HEK293 (cell line): Measurements from ENCODE around the gene SLC23A3.

Experiments used
- FEZF1 ChIP-seq: fragments of 450-650 bp; formaldehyde crosslinking; IDR thresholded peaks from 2 replicates; pipeline ENCODE4 v1.5.1; 2016; ENCODE audit warnings: missing biosample characterization, missing genetic modification characterization
- GFI1B ChIP-seq: fragments of 450-650 bp; formaldehyde crosslinking; IDR thresholded peaks from 2 replicates; pipeline ENCODE4 v1.5.1; 2016; ENCODE audit warnings: missing biosample characterization, missing genetic modification characterization
- GLIS2 ChIP-seq: fragments of 450-650 bp; formaldehyde crosslinking; IDR thresholded peaks from 2 replicates; pipeline ENCODE4 v1.5.1; 2016; ENCODE audit warnings: missing biosample characterization, missing genetic modification characterization
- KLF16 ChIP-seq: fragments of 450-650 bp; formaldehyde crosslinking; IDR thresholded peaks from 2 replicates; pipeline ENCODE4 v1.5.1; 2017; ENCODE audit warnings: missing biosample characterization, missing genetic modification characterization
- MYNN ChIP-seq: fragments of 450-650 bp; formaldehyde crosslinking; IDR thresholded peaks from 2 replicates; pipeline ENCODE4 v1.5.1; 2016; ENCODE audit warnings: missing biosample characterization, missing genetic modification characterization, borderline replicate concordance
- MZF1 ChIP-seq: fragments of 450-650 bp; formaldehyde crosslinking; IDR thresholded peaks from 2 replicates; pipeline ENCODE4 v1.5.1; 2017; ENCODE audit warnings: missing biosample characterization, missing genetic modification characterization, borderline replicate concordance
- OVOL3 ChIP-seq: fragments of 450-650 bp; formaldehyde crosslinking; IDR thresholded peaks from 2 replicates; pipeline ENCODE4 v1.5.1; 2016; ENCODE audit warnings: missing biosample characterization, missing genetic modification characterization
- PRDM10 ChIP-seq: fragments of 450-650 bp; formaldehyde crosslinking; IDR thresholded peaks from 2 replicates; pipeline ENCODE4 v1.5.1; 2016; ENCODE audit warnings: missing biosample characterization, missing genetic modification characterization
- SETDB1 ChIP-seq: IDR thresholded peaks from one replicate; pipeline ENCODE4 v1.6.1; 2017; ENCODE audit warnings: mild to moderate bottlenecking, low read length, moderate library complexity, mixed read lengths; ENCODE audit not compliant: insufficient read length
- ZBTB21 ChIP-seq: fragments of 450-650 bp; formaldehyde crosslinking; IDR thresholded peaks from 2 replicates; pipeline ENCODE4 v1.5.1; 2017; ENCODE audit warnings: missing biosample characterization, missing genetic modification characterization
- ZEB2 ChIP-seq: fragments of 450-650 bp; formaldehyde crosslinking; IDR thresholded peaks from 2 replicates; pipeline ENCODE4 v1.5.1; 2016; ENCODE audit warnings: missing biosample characterization, missing genetic modification characterization
- ZFP3 ChIP-seq: fragments of 450-650 bp; formaldehyde crosslinking; IDR thresholded peaks from 2 replicates; pipeline ENCODE4 v1.5.1; 2016; ENCODE audit warnings: low read depth, missing biosample characterization, missing genetic modification characterization
- ZNF112 ChIP-seq: fragments of 450-650 bp; formaldehyde crosslinking; IDR thresholded peaks from 2 replicates; pipeline ENCODE4 v1.5.0; 2017; ENCODE audit warnings: missing biosample characterization, missing genetic modification characterization
- ZNF121 ChIP-seq: fragments of 450-650 bp; formaldehyde crosslinking; IDR thresholded peaks from 2 replicates; pipeline ENCODE4 v1.5.1; 2016; ENCODE audit warnings: missing biosample characterization, missing genetic modification characterization
- ZNF157 ChIP-seq: fragments of 450-650 bp; formaldehyde crosslinking; IDR thresholded peaks from 2 replicates; pipeline ENCODE4 v1.5.1; 2016; ENCODE audit warnings: missing biosample characterization, missing genetic modification characterization
- ZNF223 ChIP-seq: fragments of 450-650 bp; formaldehyde crosslinking; IDR thresholded peaks from 2 replicates; pipeline ENCODE4 v1.5.1; 2016; ENCODE audit warnings: missing biosample characterization, missing genetic modification characterization
- ZNF324 ChIP-seq: fragments of 450-650 bp; formaldehyde crosslinking; IDR thresholded peaks from 2 replicates; pipeline ENCODE4 v1.5.1; 2016; ENCODE audit warnings: missing biosample characterization, missing genetic modification characterization
- ZNF350 ChIP-seq: fragments of 450-650 bp; formaldehyde crosslinking; IDR thresholded peaks from 2 replicates; pipeline ENCODE4 v1.5.0; 2017; ENCODE audit warnings: missing biosample characterization, mild to moderate bottlenecking, missing genetic modification characterization
- ZNF394 ChIP-seq: fragments of 450-650 bp; formaldehyde crosslinking; IDR thresholded peaks from 2 replicates; pipeline ENCODE4 v1.5.1; 2016; ENCODE audit warnings: missing biosample characterization, missing genetic modification characterization, mild to moderate bottlenecking, moderate library complexity, borderline replicate concordance
- ZNF423 ChIP-seq: fragments of 450-650 bp; formaldehyde crosslinking; IDR thresholded peaks from 2 replicates; pipeline ENCODE4 v1.5.1; 2016; ENCODE audit warnings: missing biosample characterization, missing genetic modification characterization
- ZNF426 ChIP-seq: fragments of 450-650 bp; formaldehyde crosslinking; IDR thresholded peaks from 2 replicates; pipeline ENCODE4 v1.5.1; 2017; ENCODE audit warnings: missing biosample characterization, missing genetic modification characterization, mild to moderate bottlenecking, inconsistent platforms, moderate library complexity
- ZNF433 ChIP-seq: fragments of 450-650 bp; formaldehyde crosslinking; IDR thresholded peaks from 2 replicates; pipeline ENCODE4 v1.5.1; 2016; ENCODE audit warnings: missing biosample characterization, missing genetic modification characterization, low read depth
- ZNF521 ChIP-seq: fragments of 450-650 bp; formaldehyde crosslinking; IDR thresholded peaks from 2 replicates; pipeline ENCODE4 v1.5.1; 2017; ENCODE audit warnings: missing biosample characterization, mild to moderate bottlenecking, missing genetic modification characterization
- ZNF555 ChIP-seq: fragments of 450-650 bp; formaldehyde crosslinking; conservative IDR thresholded peaks from 2 replicates; pipeline ENCODE4 v1.5.1; 2017; ENCODE audit warnings: missing biosample characterization, mild to moderate bottlenecking, missing genetic modification characterization, inconsistent platforms
- ZNF610 ChIP-seq: fragments of 450-650 bp; formaldehyde crosslinking; IDR thresholded peaks from 2 replicates; pipeline ENCODE4 v1.5.1; 2016; ENCODE audit warnings: missing biosample characterization, missing genetic modification characterization, borderline replicate concordance
- ZNF654 ChIP-seq: fragments of 450-650 bp; formaldehyde crosslinking; IDR thresholded peaks from 2 replicates; pipeline ENCODE4 v1.5.1; 2016; ENCODE audit warnings: low read depth, missing biosample characterization, missing genetic modification characterization
- ZNF660 ChIP-seq: fragments of 450-650 bp; IDR thresholded peaks from 2 replicates; pipeline ENCODE4 v1.5.1; 2018; ENCODE audit warnings: missing biosample characterization, mild to moderate bottlenecking, missing genetic modification characterization
- ZNF670 ChIP-seq: fragments of 450-650 bp; formaldehyde crosslinking; IDR thresholded peaks from 2 replicates; pipeline ENCODE4 v1.5.1; 2016; ENCODE audit warnings: missing biosample characterization, missing genetic modification characterization, low read depth
- ZNF677 ChIP-seq: fragments of 450-650 bp; IDR thresholded peaks from 2 replicates; pipeline ENCODE4 v1.5.0; 2018; ENCODE audit warnings: missing biosample characterization, mild to moderate bottlenecking, missing genetic modification characterization, moderate library complexity
- ZNF785 ChIP-seq: fragments of 450-650 bp; formaldehyde crosslinking; IDR thresholded peaks from 2 replicates; pipeline ENCODE4 v1.5.1; 2016; ENCODE audit warnings: missing biosample characterization, missing genetic modification characterization
- ZNF830 ChIP-seq: fragments of 450-650 bp; IDR thresholded peaks from 2 replicates; pipeline ENCODE4 v1.5.0; 2018; ENCODE audit warnings: missing biosample characterization, missing genetic modification characterization, low read depth, mild to moderate bottlenecking, moderate library complexity
- TF ChIP-seq, protein P1 (sequence below): fragments of 450-650 bp; formaldehyde crosslinking; IDR thresholded peaks from 2 replicates; pipeline ENCODE4 v1.5.1; 2016; ENCODE audit warnings: missing biosample characterization, missing genetic modification characterization
- TF ChIP-seq, protein P2 (sequence below): fragments of 450-650 bp; formaldehyde crosslinking; IDR thresholded peaks from 2 replicates; pipeline ENCODE4 v1.5.1; 2016; ENCODE audit warnings: missing biosample characterization, missing genetic modification characterization
- TF ChIP-seq, protein P3 (sequence below): fragments of 450-650 bp; formaldehyde crosslinking; IDR thresholded peaks from 2 replicates; pipeline ENCODE4 v1.5.1; 2017; ENCODE audit warnings: missing biosample characterization, missing genetic modification characterization

The SLC23A3 gene

GRCh38 chr2:219218732-219219701, 49.2 kb upstream of the SLC23A3 start, which contains the start of gene ABCB6 (continued):
- no peak for TF ChIP-seq ZFP3 (tag by site-specific recombination)
- no peak for TF ChIP-seq ZNF426 (tag by site-specific recombination)
- TF ChIP-seq OVOL3 (tag by site-specific recombination), result no peak
- TF ChIP-seq MZF1 (tag by site-specific recombination), result no peak
- TF ChIP-seq ZNF112 (tag by site-specific recombination), result no peak
- TF ChIP-seq, protein P1, sequence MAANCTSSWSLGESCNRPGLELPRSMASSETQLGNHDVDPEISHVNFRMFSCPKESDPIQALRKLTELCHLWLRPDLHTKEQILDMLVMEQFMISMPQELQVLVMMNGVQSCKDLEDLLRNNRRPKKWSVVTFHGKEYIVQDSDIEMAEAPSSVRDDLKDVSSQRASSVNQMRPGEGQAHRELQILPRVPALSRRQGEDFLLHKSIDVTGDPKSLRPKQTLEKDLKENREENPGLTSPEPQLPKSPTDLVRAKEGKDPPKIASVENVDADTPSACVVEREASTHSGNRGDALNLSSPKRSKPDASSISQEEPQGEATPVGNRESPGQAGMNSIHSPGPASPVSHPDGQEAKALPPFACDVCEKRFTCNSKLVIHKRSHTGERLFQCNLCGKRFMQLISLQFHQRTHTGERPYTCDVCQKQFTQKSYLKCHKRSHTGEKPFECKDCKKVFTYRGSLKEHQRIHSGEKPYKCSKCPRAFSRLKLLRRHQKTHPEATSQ, result no peak
- TF ChIP-seq ZBTB21 (tag by site-specific recombination), result no peak
- peak; percentile 95 for TF ChIP-seq ZNF223 (tag by site-specific recombination)
- TF ChIP-seq MYNN (tag by site-specific recombination), result no peak
- TF ChIP-seq ZNF654, result no peak
- TF ChIP-seq ZNF121, result no peak
- no peak for TF ChIP-seq ZNF350 (tag by site-specific recombination)
- peak; percentile 66; the same call in 1 of the 2 replicates for TF ChIP-seq KLF16 (tag by site-specific recombination)
- no peak for TF ChIP-seq ZEB2
- TF ChIP-seq SETDB1, result no peak
- no peak for TF ChIP-seq PRDM10 (tag by site-specific recombination)
- no peak for TF ChIP-seq ZNF830
- no peak for TF ChIP-seq ZNF670 (tag by site-specific recombination)
- no peak for TF ChIP-seq FEZF1 (tag by site-specific recombination)
- no peak for TF ChIP-seq ZNF394 (tag by site-specific recombination)
- TF ChIP-seq ZNF324, result no peak
- TF ChIP-seq, protein P2, sequence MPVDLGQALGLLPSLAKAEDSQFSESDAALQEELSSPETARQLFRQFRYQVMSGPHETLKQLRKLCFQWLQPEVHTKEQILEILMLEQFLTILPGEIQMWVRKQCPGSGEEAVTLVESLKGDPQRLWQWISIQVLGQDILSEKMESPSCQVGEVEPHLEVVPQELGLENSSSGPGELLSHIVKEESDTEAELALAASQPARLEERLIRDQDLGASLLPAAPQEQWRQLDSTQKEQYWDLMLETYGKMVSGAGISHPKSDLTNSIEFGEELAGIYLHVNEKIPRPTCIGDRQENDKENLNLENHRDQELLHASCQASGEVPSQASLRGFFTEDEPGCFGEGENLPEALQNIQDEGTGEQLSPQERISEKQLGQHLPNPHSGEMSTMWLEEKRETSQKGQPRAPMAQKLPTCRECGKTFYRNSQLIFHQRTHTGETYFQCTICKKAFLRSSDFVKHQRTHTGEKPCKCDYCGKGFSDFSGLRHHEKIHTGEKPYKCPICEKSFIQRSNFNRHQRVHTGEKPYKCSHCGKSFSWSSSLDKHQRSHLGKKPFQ, result no peak
- TF ChIP-seq ZNF423 (tag by site-specific recombination), result no peak
- no peak for TF ChIP-seq ZNF785 (tag by site-specific recombination)
- no peak for TF ChIP-seq ZNF610 (tag by site-specific recombination)
- TF ChIP-seq ZNF555, result no peak
- TF ChIP-seq ZNF660 (tag by site-specific recombination), result no peak
- no peak for TF ChIP-seq ZNF521 (tag by site-specific recombination)
- TF ChIP-seq ZNF433 (tag by site-specific recombination), result no peak
- no peak for TF ChIP-seq GFI1B (tag by site-specific recombination)
- no peak for TF ChIP-seq ZNF157 (tag by site-specific recombination)
- TF ChIP-seq ZNF677 (tag by site-specific recombination), result no peak
- TF ChIP-seq, protein P3, sequence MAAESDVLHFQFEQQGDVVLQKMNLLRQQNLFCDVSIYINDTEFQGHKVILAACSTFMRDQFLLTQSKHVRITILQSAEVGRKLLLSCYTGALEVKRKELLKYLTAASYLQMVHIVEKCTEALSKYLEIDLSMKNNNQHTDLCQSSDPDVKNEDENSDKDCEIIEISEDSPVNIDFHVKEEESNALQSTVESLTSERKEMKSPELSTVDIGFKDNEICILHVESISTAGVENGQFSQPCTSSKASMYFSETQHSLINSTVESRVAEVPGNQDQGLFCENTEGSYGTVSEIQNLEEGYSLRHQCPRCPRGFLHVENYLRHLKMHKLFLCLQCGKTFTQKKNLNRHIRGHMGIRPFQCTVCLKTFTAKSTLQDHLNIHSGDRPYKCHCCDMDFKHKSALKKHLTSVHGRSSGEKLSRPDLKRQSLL (tag by site-specific recombination), result no peak
- TF ChIP-seq GLIS2 (tag by site-specific recombination), result peak; percentile 35; the same call in 1 of the 2 replicates
